RWPE2 (cell line): ENCODE results near the gene ITPR1.

ENCODE experiments used
- ATAC-seq: fragments of 200-7000 bp; cut with Tn5 transposase; 3 replicates; pipeline ENCODE4 v1.9.1; 2021; ENCODE audit warnings: low read depth
- DNase-seq: peaks from one replicate; pipeline ENCODE4 v3.0.0-alpha.2; 2020; ENCODE audit warnings: low spot score
- H3K27ac ChIP-seq: fragments of 450-650 bp; 2 replicates; pipeline ENCODE4 v1.5.1; 2017; ENCODE audit warnings: mild to moderate bottlenecking; ENCODE audit not compliant: poor library complexity, severe bottlenecking
- H3K27me3 ChIP-seq: fragments of 250-450 bp; sonication (Bioruptor Pico); 2 replicates; pipeline ENCODE4 v1.5.1; 2021; ENCODE audit warnings: mild to moderate bottlenecking, moderate library complexity; ENCODE audit not compliant: insufficient read depth, poor library complexity, severe bottlenecking
- H3K36me3 ChIP-seq: fragments of 250-450 bp; sonication (Bioruptor Pico); 2 replicates; pipeline ENCODE4 v1.5.1; 2020; ENCODE audit warnings: low read depth, mild to moderate bottlenecking, moderate library complexity
- H3K4me1 ChIP-seq: fragments of 250-450 bp; sonication (Bioruptor Pico); 2 replicates; pipeline ENCODE4 v1.5.1; 2021; ENCODE audit warnings: mild to moderate bottlenecking, moderate library complexity; ENCODE audit not compliant: insufficient read depth, poor library complexity, severe bottlenecking
- H3K4me3 ChIP-seq: fragments of 250-450 bp; sonication (Bioruptor Pico); 2 replicates; pipeline ENCODE4 v1.5.1; 2021; ENCODE audit warnings: mild to moderate bottlenecking, moderate library complexity; ENCODE audit not compliant: severe bottlenecking
- H3K9me3 ChIP-seq: fragments of 250-450 bp; sonication (Bioruptor Pico); 2 replicates; pipeline ENCODE4 v1.5.1; 2021; ENCODE audit warnings: mild to moderate bottlenecking, moderate library complexity; ENCODE audit not compliant: severe bottlenecking
- CTCF ChIP-seq: fragments of 450-650 bp; IDR thresholded peaks from one replicate; pipeline ENCODE4 v1.5.1; 2017; ENCODE audit warnings: mild to moderate bottlenecking, moderate library complexity; ENCODE audit not compliant: poor library complexity, severe bottlenecking

The ITPR1 gene

GRCh38 chr3:4770561-4770960 is 277.4 kb downstream of the ITPR1 start:
- H3K27ac ChIP-seq = no peak overlapping the region
- H3K27me3 ChIP-seq = no peaks in the 10 kb centered on the region
- DNase-seq = no peak
- H3K9me3 ChIP-seq = no peaks in the 10 kb centered on the region
- H3K36me3 ChIP-seq = no peaks in the 10 kb centered on the region
- no peaks in the 10 kb centered on the region for H3K4me1 ChIP-seq
- ATAC-seq = no peak
- TF ChIP-seq CTCF = no peak
- H3K4me3 ChIP-seq = no peak overlapping the region

- TF ChIP-seq CTCF = no peak
- H3K27ac ChIP-seq = no peak overlapping the region
- H3K4me1 ChIP-seq = peaks cover 2% of the 10 kb centered on the region
- no peaks in the 10 kb centered on the region for H3K9me3 ChIP-seq
- no peaks in the 10 kb centered on the region for H3K36me3 ChIP-seq
- H3K4me3 ChIP-seq = no peak overlapping the region
- H3K27me3 ChIP-seq = no peaks in the 10 kb centered on the region
- no peak for ATAC-seq
- no peak for DNase-seq
These were observed 278.1 kb downstream of the ITPR1 start for GRCh38 chr3:4771243-4771642.

- H3K27me3 ChIP-seq = no peaks in the 10 kb centered on the region
- no peak overlapping the region for H3K27ac ChIP-seq
- no peaks in the 10 kb centered on the region for H3K9me3 ChIP-seq
- peaks cover 12% of the 10 kb centered on the region for H3K4me1 ChIP-seq
- DNase-seq (no peak), ATAC-seq (peak; percentile 46; the same call in 1 of the 3 replicates)
- H3K36me3 ChIP-seq = no peaks in the 10 kb centered on the region
- TF ChIP-seq CTCF = no peak
- H3K4me3 ChIP-seq = no peak overlapping the region
These were observed 279.1 kb downstream of the ITPR1 start for GRCh38 chr3:4772171-4772804.

GRCh38 chr3:4772858-4773257 is 279.7 kb downstream of the ITPR1 start:
- DNase-seq (no peak), ATAC-seq (no peak)
- H3K9me3 ChIP-seq = no peaks in the 10 kb centered on the region
- H3K36me3 ChIP-seq = no peaks in the 10 kb centered on the region
- no peak overlapping the region for H3K4me3 ChIP-seq
- H3K4me1 ChIP-seq = peaks cover 18% of the 10 kb centered on the region
- H3K27ac ChIP-seq = no peak overlapping the region
- no peaks in the 10 kb centered on the region for H3K27me3 ChIP-seq
- TF ChIP-seq CTCF = no peak

- Histone ChIP-seq H3K4me3 (no peak overlapping the region), H3K27me3 (no peaks in the 10 kb centered on the region), H3K36me3 (no peaks in the 10 kb centered on the region), H3K9me3 (no peaks in the 10 kb centered on the region), H3K27ac (no peak overlapping the region), H3K4me1 (peaks cover 25% of the 10 kb centered on the region)
- TF ChIP-seq CTCF = no peak
- ATAC-seq = no peak
- DNase-seq = no peak
These were observed 280.4 kb downstream of the ITPR1 start for GRCh38 chr3:4773583-4773982.
